ENCODE data around the gene SOCS1. TPM values are rescaled to one million over a fixed set of nuclear protein-coding genes. Genes with fewer than 3 reads are reported as not detected.
A peak's percentile ranks its signal among the peaks of the same experiment; 100 is the strongest.

The SOCS1 gene
- total and polyA plus RNA-seq, 2 donors (not counting 1 experiment from before 2014, with no cell fraction given): 29.7 to 107 TPM

GRCh38 chr16:11251525-11252481 is 4.2 kb downstream of the SOCS1 start:
- POLR2A ChIA-PET: interaction anchor here (0.5 to 2.6 kb wide), 17 partner anchors 28 to 553 kb away, joined by 3 to 15 read pairs (median 5); partner anchors contain the start of gene RMI2
- CTCF ChIA-PET: interaction anchor here (0.6 to 10.3 kb wide), 14 partner anchors 27 to 302 kb away, joined by 3 to 223 read pairs (median 4); no protein-coding TSS in a partner anchor

More at GRCh38 chr16:11251525-11252481, 4.2 kb downstream of the SOCS1 start:
- intact Hi-C loops (cut with micrococcal nuclease): loop anchor here (2.0 to 10.0 kb wide), 3 partner anchors 19 to 663 kb away; partner anchors contain the start of gene GSPT1
- H3K9ac ChIP-seq (ENCODE audit: low read length): no peak overlapping the region
- 88% methylated on average over 6 of the region's 18 CpGs for WGBS (ENCODE audit: insufficient coverage)
- peaks cover 2 to 17% of the 10 kb centered on the region in 2 experiments for H3K36me3 ChIP-seq (replicated peaks in 1 of 2; ENCODE audit: control extremely low read depth in 1 of 2, control insufficient read depth in 1 of 2, extremely low read depth in 1 of 2, insufficient read depth in 2 of 2, low read length in 1 of 2)
- DNase-seq: peak; percentile 60
- H3K9me3 ChIP-seq (ENCODE audit: control extremely low read depth in 1 of 3, control insufficient read depth in 2 of 3, insufficient read depth in 1 of 3, low read length in 2 of 3): no peaks in the 10 kb centered on the region
- no peak for ATAC-seq (ENCODE audit: low read depth)
- no peak overlapping the region for H2AFZ ChIP-seq (ENCODE audit: insufficient read depth, low read depth, low read length, poor library complexity, severe bottlenecking)
- no peak for TF ChIP-seq CTCF (IDR thresholded peaks at IDR 0.05)
- no peak for TF ChIP-seq EZH2 (IDR thresholded peaks at IDR 0.05; ENCODE audit: borderline replicate concordance, insufficient read depth, low read depth, low read length, poor library complexity, severe bottlenecking)
- peaks cover 50% of the 10 kb centered on the region for H4K20me1 ChIP-seq (ENCODE audit: control insufficient read depth, insufficient read depth, low read length, poor library complexity, severe bottlenecking)
- peaks cover 29 to 35% of the 10 kb centered on the region in 2 donors for H3K4me1 ChIP-seq (ENCODE audit: control insufficient read depth in 2 of 2, insufficient read depth in 2 of 2, low read length in 2 of 2)
- H3K4me1 Mint-ChIP-seq: peaks cover 45% of the 10 kb centered on the region
- no peak overlapping the region for H3K4me3 ChIP-seq (ENCODE audit: control extremely low read depth in 1 of 5, extremely low read depth in 1 of 5, insufficient read depth in 1 of 5, low read depth in 2 of 5, low read length in 4 of 5)
- no peaks in the 10 kb centered on the region for H3K27me3 Mint-ChIP-seq
- no peaks in the 10 kb centered on the region for H3K27me3 ChIP-seq (replicated peaks in 1 of 4; ENCODE audit: control extremely low read depth in 1 of 4, control insufficient read depth in 3 of 4, insufficient read depth in 4 of 4, low read length in 3 of 4)
- peak overlapping the region; percentile 83 for H3K27ac Mint-ChIP-seq
- peak overlapping the region; percentile 98 for H3K4me2 ChIP-seq (replicated peaks; ENCODE audit: low read depth, low read length, poor library complexity, severe bottlenecking)
- H3K79me2 ChIP-seq (ENCODE audit: control insufficient read depth, insufficient read depth, low read length): peaks cover 20% of the 10 kb centered on the region
- H3K4me3 Mint-ChIP-seq: peak overlapping the region; percentile 89
- H3K27ac ChIP-seq (ENCODE audit: low read length in 2 of 2): no peak overlapping the region
- no peaks in the 10 kb centered on the region for H3K9me3 Mint-ChIP-seq (ENCODE audit: insufficient read depth)

Data from B cell (primary cell).